ENCODE measurements around the gene SLC17A9. TPM values are rescaled to one million over a fixed set of nuclear protein-coding genes. Genes with fewer than 3 reads are reported as not detected.
A peak's percentile ranks its signal among the peaks of the same experiment; 100 is the strongest.

SLC17A9 gene, protein sequence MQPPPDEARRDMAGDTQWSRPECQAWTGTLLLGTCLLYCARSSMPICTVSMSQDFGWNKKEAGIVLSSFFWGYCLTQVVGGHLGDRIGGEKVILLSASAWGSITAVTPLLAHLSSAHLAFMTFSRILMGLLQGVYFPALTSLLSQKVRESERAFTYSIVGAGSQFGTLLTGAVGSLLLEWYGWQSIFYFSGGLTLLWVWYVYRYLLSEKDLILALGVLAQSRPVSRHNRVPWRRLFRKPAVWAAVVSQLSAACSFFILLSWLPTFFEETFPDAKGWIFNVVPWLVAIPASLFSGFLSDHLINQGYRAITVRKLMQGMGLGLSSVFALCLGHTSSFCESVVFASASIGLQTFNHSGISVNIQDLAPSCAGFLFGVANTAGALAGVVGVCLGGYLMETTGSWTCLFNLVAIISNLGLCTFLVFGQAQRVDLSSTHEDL
- 10 to 100 TPM in 1 of 2 donors, 1 to 10 TPM in 1; 9.9 to 16.3 TPM for total RNA-seq
- long read RNA-seq, donor 1, partial matches to known transcripts, result 1 of 7 reads
- long read RNA-seq, donor 1, other reads (novel, unspliced or antisense), result 5 of 7 reads
- long read RNA-seq, donor 2, partial matches to known transcripts, result 4 of 20 reads
- long read RNA-seq, donor 2, other reads (novel, unspliced or antisense), result 15 of 20 reads

- intact Hi-C loops (cut with DNase I), result no loop called here
- DNase-seq (ENCODE audit: low spot score), result peak; percentile 92
Measured at GRCh38 chr20:62952373-62952967, at the start of gene SLC17A9. Gene SLC17A9 (plus strand): TSS chr20:62952709. CDS start chr20:62952831, 122 bp downstream.

DNA sequence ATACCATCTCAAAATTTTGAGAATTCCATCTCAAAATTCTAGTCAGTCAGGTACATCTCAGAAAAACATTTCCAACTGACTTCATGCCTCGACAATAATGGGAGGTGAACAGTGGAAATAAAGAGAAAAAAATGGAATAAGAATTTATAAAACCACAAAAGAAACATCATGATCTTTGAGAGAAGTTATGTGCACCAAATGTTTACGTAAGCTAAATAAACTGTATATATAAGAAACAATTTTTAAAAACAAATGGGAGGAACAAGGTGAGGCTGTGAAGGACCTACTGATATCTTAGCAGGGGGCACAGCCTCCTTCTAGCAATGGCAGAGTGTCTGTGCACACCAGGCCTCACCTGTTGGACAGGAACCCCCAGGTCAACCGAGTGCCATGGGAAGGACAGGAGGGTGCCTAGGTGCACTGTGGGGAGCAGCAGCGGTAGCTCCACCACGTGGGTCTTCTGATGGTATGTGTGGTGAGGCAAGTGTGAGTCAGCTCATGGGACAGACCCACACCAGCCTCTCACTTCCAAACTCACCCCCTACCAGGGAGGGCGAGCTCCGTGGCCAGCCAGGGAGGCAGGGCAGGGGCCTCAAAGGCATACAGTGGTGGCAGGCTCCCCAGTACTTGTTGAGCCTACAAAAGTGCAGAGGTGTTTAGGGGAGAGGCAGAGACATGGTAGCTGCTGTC lies 49.4 kb upstream of the SLC17A9 start:
- peak; percentile 48 for DNase-seq (ENCODE audit: low spot score)
- intact Hi-C loops (cut with DNase I), result no loop called here

GRCh38 chr20:62905536-62906117 lies 46.9 kb upstream of the SLC17A9 start:
- peak; percentile 43 for DNase-seq (ENCODE audit: low spot score)
- intact Hi-C loops (cut with DNase I), result loop anchor here in 1 of 2 donors (5.0 kb wide), 1 partner anchor 37 kb away; no protein-coding TSS in a partner anchor

GRCh38 chr20:62906209-62906608 lies 46.3 kb upstream of the SLC17A9 start:
- peak; percentile 58 for DNase-seq (ENCODE audit: low spot score)
- intact Hi-C loops (cut with DNase I), result loop anchor here in 1 of 2 donors (5.0 kb wide), 1 partner anchor 36 kb away; no protein-coding TSS in a partner anchor

DNA sequence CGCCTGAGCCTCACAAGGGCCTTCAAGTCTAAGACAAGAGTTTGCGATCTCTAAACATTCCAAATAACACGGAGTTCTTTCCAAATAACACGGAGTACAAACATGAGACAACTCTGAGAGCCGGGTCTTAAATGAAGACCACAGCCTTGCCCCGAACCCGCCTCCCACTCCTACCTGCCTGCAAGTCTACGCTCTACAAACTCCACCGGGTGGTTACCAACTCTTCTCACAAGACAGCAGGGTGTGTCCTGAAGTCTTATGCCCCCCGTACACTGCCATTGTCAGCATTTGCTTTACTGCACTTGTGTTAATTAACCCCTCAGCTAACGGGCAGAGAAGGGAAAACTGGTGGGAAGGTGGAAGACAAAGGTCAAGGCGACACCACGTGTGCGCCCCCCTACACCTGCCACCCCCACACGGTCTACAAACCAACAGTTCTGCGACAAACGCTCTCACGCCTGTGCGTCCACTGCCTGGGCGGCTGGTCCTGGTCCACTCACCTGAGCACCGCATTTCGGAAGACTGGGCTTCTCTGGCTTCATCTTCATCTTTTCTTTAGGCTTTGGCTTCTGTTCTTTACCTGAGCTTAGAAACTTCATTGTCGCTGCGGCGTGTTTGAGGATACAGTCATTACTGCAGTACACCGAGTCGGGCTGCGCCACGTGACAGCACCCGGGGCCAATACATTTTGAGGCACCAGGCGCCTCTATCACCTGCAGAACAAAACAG lies 45.7 kb upstream of the SLC17A9 start:
- intact Hi-C loops (cut with DNase I), result loop anchor here in 1 of 2 donors (5.0 kb wide), 1 partner anchor 35 kb away; no protein-coding TSS in a partner anchor
- peak; percentile 70 for DNase-seq (ENCODE audit: low spot score)

- peak; percentile 48 for DNase-seq (ENCODE audit: low spot score)
- intact Hi-C loops (cut with DNase I), result loop anchor here in 1 of 2 donors (5.0 kb wide), 1 partner anchor 35 kb away; no protein-coding TSS in a partner anchor
Measured at GRCh38 chr20:62907384-62908317, 44.9 kb upstream of the SLC17A9 start.

GRCh38 chr20:62908971-62909791 lies 43.3 kb upstream of the SLC17A9 start:
- intact Hi-C loops (cut with DNase I), result loop anchor here in 1 of 2 donors (5.0 kb wide), 1 partner anchor 33 kb away; no protein-coding TSS in a partner anchor

DNA sequence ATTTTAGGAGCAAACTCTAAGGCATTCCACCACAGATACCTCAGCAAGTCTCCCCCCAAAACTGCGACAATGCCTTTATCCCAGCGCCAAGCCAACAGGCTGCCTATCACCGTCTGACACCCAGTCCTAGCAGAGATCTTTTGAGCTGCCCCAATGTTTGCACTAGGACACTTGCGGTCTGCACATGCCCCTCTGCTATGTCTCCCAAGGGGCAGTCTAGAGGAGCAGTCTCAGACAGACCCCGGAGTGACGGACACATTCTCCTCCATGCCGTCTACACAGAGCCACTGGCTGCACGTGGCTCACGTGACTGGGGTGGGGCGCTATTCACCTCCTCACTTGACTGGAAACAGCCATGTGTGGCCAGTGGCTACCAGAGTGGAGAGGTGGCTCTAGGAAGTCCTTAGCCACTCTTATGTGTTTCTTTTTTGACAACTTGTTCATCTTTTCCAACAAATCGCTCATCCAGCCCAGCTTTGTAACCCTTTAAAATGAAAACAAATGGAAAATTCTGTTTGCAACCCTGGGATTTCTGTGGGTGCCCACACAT lies 42.2 kb upstream of the SLC17A9 start:
- no peak for DNase-seq (ENCODE audit: low spot score)
- intact Hi-C loops (cut with DNase I), result no loop called here

More at GRCh38 chr20:62908971-62909791, 43.3 kb upstream of the SLC17A9 start:
- DNase-seq (ENCODE audit: low spot score), result no peak

DNA sequence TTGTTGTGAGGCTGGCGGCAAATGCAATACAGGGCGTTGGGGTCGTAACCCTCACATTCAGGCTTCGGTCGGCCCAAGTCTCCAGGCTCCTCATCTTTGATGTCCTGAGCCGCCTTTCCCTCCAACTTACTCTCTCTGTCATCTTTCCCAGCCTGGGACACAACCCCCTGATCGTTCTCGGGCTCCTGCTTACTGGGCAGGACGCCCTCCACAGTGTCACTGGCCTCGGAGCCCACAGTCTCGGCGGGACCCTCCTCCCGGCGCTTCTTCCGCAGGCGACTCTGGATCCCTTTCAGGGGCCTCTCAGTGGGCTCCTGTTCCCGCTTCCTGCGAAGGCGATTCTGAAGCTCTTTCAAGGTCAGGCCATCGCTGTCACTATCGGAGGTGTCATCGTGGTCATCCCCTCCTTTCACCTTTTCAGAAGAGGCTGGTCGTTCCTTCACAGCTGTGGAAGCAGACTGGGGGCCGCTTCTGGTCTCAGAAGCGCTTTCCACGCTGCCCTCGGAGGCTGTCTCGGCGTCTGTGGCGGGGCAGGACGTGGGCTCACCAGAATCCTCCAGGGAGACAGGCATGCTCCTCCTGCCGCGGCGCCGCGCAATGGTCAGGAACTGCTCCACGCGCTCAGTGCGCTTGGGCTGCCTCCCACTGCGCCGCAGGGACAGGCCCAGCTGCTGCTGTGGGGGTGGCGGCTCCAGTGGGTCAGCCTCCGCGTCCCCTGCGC lies 41.6 kb upstream of the SLC17A9 start:
- DNase-seq (ENCODE audit: low spot score), result no peak
- intact Hi-C loops (cut with DNase I), result no loop called here

GRCh38 chr20:62911701-62912280 lies 40.7 kb upstream of the SLC17A9 start:
- intact Hi-C loops (cut with DNase I), result no loop called here
- DNase-seq (ENCODE audit: low spot score), result no peak

DNA sequence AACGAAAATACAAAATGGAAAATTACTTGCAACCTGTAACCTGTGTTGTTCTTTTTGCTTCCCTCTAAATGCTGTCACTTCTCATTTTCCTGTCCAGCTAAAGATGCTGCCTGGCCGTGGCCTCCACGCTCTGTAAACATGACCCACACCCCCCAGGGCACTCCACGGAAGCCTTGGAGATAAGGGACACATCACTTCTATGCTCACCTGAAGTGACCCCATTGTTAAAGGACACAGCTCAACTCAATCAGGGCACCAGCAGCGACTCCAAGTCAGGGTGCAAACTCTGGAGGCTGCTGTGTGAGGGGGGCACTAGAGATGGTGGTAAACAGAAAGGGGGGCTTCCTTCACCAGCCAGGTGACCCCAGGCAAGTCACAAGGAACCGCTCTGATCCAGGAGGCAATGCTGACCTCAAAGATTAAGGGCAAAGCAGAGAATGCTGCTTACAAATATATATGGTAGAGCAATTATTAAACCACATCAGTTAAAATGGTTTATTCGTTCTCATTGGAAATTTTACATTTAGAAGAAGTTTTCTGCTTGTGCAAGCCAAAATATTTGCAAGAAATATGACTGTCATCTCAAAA lies 39.4 kb upstream of the SLC17A9 start:
- DNase-seq (ENCODE audit: low spot score), result peak; percentile 30
- intact Hi-C loops (cut with DNase I), result no loop called here

DNA sequence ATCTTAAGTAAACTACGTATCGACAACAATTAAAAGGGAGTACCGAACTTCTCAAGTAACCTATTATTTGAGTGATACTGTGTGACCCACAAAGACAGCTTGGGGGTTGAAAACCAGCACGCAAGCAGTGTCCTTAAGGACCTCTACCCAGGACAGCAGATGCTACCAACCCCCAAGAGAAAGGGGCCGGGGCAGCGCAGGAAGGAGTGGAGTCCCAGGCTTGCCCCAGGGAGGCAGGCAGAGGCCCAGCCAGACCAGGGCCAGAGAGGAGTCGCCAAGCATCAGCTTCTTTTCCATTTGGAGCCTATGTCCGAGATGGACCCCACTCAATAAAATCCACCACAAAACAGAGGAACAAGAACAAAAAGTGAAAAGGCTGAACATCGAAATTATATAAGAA lies 38.1 kb upstream of the SLC17A9 start:
- DNase-seq (ENCODE audit: low spot score), result peak; percentile 47
- intact Hi-C loops (cut with DNase I), result no loop called here

DNA sequence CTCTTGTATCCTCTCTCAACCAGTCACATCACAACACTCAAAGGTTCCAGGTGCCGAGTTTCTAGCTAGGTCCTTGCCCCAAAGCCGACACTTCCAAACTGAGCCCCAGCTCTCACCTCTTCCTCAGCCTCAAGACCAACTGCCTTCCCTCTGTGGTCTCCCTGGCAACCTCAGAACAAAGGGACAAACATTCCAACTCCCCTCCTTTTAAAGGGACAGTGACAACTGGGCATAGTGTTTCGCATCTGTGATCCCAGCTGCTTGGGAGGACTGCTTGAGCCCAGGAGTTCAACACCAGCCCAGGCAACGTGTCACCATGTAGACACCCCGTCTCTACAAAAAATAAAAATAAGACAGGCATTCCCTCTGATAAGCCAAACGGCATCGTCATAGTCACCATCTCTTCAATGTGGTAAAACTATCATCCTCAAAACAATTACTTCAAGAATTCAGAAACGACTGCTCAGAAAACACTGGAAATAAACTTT lies 37.5 kb upstream of the SLC17A9 start:
- peak; percentile 50 for DNase-seq (ENCODE audit: low spot score)
- intact Hi-C loops (cut with DNase I), result no loop called here

- DNase-seq (ENCODE audit: low spot score), result peak; percentile 41
- intact Hi-C loops (cut with DNase I), result no loop called here
Measured at GRCh38 chr20:62916703-62917476, 35.6 kb upstream of the SLC17A9 start.
